HG03354 (cell line): Measurements from ENCODE around the gene SLC38A1.

ENCODE experiments used
- ATAC-seq: cut with Tn5 transposase; IDR thresholded peaks from one replicate; pipeline ENCODE4 v1.9.1; 2021; ENCODE audit warnings: mild to moderate bottlenecking; ENCODE audit not compliant: unreplicated experiment, poor library complexity, severe bottlenecking

SLC38A1 gene

DNA sequence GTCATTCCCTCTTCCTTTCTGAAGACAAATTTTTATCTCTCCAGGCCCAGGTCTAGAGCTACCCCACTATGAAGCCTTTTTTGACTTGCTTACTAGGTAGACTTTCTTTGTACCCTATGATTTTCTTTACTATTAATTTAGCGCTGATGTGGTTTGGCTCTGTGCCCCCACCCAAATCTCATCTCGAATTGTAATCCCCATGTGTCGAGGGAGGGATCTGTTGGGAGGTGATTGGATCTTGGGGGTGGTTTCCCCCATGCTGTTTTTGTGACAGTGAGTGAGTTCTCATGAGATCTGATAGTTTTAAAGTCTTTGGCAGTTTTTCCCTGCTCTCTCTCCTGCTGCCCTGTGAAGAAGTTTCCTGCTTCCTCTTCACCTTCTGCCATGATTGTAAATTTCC, 118.1 kb downstream of the SLC38A1 start:
- ATAC-seq, result no peak

DNA sequence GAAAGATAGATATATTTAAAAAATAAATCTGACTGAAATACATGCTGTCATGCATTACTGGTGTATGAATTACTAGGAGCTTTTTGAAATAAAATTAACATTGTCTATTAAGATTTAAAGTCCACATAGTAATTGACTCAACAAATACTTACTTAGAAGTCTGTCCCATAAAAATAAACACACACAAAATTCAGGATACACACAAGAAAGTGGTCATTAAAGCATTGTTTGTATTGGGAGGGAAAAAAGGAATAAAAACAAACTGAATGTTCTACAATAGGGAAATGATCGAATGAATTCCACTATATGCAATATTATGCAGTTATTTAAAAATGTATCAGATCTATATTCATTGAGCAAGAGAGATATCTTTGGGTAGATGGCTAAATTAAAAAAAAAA, 118.9 kb downstream of the SLC38A1 start:
- no peak for ATAC-seq

DNA sequence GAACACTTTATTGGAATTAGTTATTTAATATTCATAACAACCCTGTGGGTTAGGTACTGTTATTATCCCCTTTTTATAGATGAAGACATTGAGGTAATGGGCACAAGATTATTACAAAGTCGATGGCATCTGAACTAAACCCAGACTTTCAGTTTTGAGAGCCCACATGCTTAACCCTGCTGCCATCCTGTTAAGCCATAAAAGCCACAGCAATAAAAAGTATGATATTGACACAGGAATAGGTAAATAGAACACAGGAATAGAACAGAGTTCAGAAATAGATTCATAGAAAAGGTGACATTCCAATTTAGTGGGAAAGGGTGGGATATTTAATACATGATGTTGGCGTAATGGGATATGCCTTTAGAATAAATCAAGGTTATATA, 119.8 kb downstream of the SLC38A1 start:
- no peak for ATAC-seq

DNA sequence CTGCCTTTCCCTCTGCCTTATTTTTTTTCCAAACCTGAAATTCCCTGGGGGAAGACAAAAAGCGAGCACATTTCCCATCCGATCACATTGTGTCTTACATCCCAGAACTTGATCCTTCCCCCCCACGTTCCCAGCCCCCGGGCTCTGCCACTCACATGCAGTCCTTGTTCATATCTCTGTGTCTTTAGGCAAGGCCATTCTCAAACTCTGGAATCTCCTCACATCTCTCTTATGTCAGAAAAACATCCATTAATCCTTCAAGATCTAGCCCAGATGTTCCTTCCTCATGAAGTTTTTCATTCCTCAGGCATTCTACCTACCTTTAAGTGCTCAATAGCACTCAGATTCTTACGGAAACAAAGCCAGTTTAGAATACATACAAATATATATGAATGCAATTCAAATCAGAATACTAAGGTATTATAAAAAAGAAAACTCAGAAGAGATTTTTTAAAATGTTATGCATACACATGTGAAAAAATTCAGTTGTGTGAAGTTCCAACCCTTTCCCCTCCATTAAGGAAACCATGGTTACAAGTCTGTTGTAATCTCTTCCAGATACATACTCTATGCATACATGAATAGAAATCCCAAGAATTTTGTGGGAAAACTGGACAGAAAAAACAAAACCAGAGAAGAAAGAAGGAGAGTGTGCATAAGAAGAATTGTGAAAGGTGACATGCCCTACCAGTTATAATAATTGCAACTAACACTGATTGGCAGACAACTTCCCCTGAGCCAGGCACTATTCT, 120.3 kb downstream of the SLC38A1 start:
- ATAC-seq, result no peak

DNA sequence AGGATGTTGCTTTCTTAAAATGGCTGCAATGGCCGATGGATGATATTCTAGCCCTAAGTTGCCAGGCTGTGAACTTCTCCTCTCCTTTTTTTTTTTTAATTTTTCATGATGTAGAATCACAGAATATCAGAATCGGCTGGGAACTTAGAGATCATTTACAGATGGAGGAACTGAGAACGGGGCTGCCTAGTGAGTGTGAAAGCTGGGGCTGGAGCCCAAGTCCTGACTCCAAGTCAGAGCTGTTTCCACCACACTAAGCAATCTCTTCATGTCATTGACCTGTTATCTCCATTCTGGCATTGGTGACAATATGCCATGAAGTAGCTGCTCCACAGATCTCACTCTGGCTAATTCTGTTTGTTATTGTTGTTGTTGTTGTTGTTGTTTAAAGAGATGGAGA, 121.7 kb downstream of the SLC38A1 start:
- peak; percentile 81 for ATAC-seq

DNA sequence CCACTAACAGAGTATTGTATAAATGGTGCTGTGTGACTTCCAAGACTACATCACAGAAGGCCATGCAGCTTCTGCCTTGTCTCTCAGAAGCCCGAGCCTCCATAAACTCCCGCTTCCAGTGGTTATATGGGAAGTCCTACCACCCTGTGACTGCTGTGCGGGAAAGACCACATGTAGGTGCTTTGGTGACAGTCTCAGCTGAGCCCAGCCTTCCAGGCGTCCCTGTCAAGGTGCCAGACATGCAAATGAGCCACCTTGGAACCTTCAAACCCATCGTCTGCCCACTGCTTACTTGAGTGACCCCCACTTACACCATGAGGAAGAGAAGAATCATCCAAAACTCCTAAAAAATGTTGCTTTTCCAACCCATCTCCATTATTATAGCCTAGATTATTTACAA, 123.0 kb downstream of the SLC38A1 start:
- ATAC-seq, result no peak

DNA sequence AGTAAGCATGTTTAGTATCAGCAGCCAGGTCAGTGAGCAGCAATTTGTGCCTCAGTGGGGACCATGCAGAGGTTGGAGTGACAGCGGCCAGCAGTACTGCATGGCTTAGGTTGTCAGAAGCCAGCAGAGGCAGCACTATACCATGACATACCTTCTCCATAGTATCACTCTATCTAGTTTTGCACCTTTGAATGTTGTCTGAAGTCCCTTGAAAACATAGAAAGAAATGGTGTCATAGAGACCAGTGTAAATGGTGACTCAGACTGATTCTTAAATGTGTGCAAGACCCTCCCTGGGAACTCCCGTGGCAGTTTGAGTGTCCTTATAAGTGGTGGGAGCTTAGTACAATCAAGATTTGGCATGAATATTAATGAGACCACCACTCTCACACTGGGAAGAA, 124.4 kb downstream of the SLC38A1 start:
- ATAC-seq, result no peak

DNA sequence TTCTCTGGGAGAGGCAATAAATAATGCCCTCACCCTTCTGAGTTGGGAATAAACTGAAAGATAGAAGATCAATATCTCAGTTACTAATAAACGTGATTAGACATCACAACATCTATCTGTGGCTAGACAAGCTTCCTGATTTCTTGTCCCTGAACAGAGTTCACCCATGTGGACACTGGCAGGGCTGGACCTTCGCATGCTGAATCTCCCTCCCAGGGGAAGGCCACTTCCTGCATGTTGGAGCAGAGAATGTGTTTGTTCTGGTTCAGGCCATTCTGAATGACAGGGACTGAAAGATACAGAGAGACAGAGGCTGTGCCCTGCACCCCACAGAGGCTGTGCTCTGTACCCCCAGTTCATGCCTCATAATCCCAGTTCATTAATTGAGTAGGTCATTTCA, 132.6 kb downstream of the SLC38A1 start:
- ATAC-seq, result no peak

DNA sequence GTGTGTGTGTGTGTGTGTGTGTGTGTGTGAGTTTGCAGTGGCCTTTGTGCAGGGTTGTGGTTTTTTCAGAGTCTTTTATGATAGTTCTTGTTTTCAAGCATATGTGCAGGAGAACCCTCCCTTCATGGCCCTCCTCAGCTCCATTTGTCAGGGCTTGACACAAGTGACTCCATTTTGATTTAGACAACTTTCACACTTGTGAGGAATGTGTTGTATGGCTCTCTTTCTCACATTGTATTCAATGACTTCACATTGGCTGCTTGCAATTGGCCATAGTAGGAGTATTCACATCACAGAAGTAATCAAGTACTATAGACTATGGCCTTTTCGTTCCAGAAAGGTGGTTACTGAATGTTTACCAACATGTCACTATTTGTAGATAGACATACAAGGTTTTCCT, 133.1 kb downstream of the SLC38A1 start:
- no peak for ATAC-seq

DNA sequence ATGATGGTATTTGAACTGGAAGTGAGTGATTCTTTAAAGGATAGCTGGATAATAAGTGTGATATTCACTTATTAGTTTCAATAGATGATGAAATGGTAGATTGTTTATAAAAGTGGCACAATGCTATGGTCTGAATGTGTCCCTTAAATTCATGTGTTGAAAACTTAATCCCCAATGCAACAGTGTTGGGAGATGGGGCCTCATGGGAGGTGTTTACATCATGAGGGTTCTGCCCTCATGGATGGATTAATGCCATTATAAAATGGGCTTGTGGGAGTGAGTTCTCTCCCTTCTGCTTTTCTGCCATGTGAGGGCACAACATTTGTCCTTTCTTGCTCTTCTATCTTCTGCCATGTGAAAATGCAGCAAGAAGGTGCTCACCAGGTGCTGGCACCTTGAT, 134.0 kb downstream of the SLC38A1 start:
- ATAC-seq, result no peak

DNA sequence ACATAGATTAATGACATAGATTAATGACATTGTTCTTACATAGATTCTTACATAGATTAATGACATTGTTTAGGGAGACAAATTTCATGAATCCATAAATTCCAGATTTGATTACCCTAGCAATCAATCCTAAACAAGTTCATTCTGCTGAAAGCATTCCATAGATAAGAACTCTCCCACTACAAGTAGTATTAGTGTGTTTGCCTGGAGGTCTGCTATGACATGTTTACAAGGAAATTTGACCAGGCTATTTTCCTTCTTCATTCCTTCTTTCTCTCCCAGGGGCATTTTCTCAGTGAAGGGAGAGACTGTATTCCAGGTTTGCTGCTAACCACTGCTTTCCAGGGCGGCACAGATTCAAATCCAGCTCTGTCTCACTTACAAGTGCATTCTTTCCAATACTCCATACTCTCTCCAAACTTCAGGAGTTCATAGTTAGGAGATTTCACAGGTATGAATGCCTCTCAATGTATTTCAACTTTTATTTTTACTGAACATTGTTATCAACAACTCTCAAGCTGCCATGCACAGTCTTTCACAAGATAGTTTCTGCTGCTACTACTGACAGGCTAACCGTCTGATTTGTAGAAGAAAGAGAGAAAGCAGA, 134.5 kb downstream of the SLC38A1 start:
- no peak for ATAC-seq

DNA sequence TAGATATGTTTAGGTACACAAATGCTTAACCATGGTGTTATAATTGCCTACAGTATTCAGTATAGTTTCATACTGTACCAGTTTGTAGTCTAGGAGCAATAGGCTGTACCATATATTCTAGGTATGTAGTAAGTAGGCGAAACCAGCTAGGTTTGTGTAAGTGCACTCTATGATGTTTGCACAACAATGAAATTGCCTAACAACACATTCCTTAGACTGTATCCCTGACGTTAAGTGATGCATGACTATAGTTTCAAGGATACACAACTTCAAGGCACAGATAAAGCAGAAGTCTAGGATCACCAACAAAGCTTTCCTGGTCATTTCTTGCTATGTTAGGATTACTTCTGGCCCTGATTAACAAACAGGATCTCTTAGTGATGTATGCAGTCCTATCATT, 135.1 kb downstream of the SLC38A1 start:
- no peak for ATAC-seq
